Stimulated activated CD4-positive, alpha-beta T cell treated with anti-CD3 and anti-CD28 coated beads, TNF-alpha, amount 100 ng/mL, for 24 hours (primary cell): ENCODE data around the gene COLEC12.

Experiments
- DNase-seq, 3 experiments: peaks; one replicate each; pipeline ENCODE4 v3.0.0-alpha.2; 2020; ENCODE audit warnings: low read depth in 3 of 3

COLEC12 gene

DNA sequence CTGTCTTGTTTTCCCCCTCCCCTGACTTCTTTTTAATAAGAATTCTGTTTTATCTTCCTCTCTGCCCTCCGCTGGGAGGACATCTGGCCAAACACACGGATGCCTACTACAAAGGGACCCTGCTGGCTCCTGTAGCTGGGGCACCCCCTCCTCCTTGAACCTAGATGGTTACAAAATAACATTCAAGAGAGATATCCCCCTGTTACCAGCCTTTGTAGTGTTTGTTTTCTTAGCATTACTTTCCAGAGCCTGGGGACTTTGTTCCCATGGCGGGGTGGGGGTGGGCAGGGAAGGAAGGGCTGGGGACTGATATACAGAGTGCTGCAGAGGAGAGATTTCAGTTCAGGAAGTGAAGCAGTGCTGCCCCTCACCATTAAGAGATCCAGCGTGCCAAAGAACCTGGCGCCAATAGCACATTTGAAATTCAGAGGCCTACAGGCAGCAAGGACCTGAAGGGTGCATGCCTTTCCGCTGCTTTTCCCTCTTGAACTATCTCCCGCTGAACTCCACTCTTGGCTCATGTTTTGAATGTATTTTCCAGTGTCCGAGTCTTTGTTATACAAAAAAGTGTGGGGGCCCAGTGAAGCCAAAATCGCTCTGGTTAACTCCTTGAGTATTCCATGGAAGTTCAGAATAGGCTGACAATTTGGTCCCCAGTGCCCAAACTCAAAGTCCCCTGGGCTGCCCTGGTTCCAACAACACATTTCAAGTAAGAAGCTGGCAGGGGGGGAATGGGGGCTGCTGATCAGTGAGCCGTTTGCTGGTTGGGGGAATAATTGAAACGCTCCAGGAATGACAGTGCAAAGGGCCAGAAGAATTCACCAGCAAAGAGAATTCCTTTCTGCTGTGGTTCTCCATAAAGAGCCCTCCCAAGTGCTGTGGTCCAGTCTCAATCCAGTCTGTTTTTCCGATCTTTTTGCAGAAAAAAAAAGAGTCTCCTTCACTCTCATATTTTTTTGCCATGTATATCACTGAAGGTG lies 137.9 kb downstream of the COLEC12 start:
- DNase-seq, result no peak

DNA sequence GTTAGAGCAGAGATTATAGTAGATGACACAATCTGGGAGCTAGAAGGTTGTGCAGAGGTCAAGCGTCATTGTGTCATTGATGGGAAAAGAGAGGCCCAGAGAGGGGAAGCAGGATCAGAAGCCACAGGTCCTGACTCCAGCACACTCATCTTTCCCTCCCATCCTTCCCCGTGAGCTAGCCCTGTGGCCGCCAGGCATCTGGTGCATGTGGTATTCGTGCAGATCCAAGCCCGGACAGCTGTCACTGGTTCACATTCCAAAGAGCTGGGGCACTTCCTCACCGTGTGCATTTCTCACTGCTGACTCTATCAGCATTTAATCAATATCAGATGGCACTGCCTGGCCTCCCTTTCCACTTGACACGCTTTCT lies 138.6 kb downstream of the COLEC12 start:
- no peak for DNase-seq

DNA sequence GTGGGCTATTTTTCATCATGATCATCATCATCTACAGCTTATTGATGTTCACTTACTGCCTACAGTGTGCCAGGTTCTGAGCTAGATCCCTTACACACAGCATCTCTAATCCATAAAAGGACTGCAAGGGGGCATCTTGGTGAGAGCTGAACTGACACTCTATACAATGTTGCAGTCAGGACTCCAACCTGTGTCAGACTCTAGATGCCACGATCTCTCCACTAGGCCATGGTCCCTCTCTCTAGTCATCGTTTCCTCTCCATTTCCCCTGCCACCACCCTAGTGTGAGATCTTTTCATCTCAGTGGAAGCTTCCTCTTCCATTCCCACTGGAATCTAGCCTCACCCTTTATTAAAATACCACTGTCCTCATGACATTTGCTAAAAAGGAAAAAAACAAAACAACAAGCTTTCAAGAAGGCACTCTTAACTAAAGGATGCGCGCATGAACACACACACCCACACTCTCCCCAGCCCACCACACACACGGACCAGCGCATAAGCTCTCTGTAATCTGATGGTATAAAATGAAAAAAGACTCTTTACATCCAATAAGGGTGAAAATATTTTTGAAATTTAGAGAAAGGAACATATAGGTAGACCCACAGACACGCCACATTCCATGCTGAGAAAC lies 139.3 kb downstream of the COLEC12 start:
- DNase-seq, result no peak

DNA sequence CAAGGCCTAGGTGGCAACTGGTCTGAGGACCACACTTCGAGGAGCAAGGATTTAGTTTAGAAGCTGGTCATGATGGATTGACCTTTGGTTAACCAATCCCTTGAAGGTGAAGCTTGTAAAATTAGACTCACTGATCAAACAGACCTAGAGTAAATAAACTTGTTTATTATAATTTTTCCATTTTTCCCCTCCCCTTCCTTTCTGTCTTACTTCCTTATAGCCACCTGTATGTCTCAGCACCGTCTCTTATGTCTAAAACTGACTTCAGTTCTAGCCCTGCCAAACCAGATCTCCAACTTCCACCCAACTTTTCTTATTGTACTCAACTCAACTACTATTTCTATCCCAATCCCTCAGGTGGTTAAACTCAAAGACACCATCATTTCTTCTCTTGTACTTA lies 139.8 kb downstream of the COLEC12 start:
- no peak for DNase-seq

DNA sequence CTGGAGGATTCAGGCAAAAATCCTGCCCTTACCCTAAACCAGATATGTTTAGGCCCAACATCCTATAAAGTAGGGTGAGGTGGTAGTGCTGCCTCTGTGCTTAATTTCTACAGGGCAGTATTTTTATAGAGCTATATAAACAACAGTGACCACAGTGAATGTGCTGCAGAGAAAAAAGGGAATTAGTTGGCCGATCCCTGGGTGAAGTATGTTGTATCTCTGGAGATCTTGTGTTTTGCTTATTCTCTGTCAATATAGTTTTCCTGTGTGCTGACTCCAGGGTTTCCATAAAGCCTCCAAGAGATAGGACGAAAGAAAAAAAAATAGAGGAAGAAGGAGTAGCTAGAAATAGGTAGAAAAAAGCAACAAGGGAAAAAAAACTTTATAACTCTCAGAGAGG lies 143.7 kb downstream of the COLEC12 start:
- no peak for DNase-seq

DNA sequence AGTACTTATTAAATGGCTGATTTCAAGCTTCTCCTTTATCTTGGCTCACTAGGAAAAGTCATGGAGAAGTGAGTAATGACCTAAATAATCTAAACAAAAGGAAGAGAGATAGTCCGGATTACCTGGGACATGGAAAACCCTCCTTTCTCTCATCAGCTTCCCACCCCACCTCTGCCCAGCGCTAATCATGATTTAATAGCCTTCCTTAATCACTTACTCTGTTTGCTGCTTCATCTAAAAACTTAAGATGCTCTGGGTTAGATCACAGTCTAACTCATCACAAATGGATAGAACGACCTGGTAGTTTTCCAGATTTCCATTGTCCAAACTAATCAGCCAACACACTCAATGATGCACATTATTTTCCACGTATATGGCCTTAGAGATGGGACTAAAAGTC lies 144.8 kb downstream of the COLEC12 start:
- no peak for DNase-seq

DNA sequence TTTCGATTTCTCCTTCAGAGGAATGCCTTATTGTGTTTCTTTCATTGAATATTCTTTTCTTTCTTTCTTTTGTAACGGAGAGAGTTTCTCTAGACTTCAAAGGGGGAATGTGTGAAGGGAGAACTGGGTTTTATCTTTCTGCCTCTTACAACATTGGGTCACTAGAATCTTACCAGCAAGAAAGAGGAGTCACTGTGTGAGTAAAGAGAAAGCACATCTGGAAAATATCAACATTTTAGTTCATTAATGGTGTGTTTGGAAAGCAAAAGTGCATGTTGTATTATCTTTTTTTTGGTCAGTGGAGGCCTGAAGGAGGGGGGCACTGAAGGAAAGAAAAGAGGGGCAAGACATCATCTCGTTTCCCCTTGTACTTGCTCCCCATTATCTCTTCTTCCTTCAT lies 146.0 kb downstream of the COLEC12 start:
- DNase-seq, result no peak

DNA sequence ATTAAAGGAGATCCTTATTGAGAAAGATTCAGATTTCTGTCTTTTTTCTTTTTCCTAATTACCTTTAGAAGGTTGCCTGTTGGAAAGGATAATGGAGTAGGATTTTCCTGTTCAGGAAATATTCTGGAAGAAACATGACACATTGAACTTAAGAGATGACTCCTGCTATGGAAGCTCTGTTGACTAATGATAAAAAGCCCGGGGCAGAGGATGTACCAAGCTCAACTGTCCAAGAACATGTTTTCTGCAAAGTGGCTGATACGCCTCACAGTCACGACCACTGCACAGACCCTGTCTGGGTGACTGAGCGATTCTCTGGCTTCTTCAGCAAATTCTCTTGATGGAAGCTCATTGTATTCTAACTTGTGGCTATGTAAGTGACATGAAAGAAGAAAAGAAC lies 146.5 kb downstream of the COLEC12 start:
- no peak for DNase-seq

DNA sequence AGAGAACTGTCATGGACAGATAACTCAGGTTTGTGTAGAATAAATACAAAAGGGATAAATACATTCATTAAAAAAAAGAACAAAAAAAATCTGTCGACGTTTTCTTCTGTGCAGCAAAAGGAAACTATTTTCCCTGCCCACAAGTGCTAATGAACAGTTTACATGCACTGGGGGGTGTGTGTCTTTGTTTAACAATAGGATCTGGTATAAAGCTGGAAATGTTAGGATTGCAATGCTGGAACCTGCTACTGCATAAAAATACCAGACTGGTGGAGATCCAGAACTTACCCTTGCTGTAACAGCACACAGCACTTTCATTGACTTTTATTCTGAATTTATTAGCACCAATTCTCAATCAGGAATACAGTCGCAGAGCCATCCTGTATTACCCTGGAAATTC lies 148.1 kb downstream of the COLEC12 start:
- no peak for DNase-seq

DNA sequence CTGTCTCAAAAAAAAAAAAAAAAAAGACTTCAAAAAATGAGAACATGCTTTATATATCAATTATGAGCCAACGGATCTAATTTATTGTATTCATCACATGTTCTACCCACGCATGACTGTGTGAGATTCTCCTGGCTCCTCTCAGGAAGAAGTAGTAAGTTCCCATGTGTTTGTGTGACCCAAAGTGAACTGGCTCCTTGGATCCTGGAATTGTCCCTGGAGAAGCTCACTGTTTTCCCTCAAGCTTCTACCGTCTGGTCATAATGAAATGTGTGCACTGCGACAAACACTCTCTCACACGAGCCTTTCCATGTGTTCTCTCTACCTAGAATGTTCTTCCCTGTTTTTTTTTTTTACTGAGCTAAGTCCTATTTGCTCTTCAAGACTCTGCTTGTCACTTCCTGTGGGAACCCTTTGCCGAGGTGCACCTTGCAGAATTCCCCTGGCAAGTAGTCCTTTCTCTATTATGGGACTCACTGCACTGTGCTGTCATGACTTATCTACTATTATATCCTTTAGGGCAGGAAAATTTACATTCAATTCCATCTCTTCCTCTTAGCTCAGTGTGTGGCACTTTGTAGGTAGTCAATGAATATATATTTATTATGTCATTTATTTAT lies 149.4 kb downstream of the COLEC12 start:
- DNase-seq, result no peak

DNA sequence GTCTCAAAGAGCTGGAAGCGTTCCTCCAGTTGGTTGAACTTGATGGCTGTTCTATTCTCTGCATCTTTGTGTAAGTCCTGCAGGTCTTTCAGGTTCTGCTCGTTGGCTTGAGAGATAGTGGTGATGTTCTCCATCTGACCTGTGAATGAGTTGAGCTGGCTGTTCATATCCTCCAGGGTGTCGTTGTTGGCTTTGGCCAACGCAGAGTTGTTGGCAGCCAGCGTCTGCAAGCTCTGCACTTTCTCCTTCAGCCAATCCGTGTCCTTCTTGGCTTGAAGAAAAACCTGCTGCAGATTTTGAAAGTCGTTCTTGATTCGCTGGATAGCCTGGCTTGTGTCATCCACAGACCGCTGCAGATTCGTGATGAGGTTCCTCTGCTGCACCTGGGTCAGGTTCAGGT lies 153.9 kb downstream of the COLEC12 start:
- DNase-seq, result no peak

DNA sequence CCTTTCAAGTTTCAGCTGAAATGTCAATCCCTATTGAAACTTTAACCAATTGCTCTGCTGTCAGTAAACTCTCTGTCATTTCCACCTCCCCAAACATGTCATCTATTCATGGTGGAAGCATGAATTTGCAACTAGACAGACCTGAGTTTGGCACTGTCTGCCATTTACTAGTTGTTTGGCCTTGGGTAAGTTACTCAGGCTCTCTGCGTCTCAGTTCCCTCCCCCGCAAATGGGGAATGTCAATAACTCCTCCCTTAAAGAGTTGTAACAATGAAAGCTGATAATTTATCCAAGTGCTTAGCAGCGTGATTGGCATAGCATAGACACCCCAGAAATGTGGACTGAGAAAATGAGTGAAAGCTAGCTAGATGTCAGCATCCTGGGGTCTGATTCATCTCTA lies 159.4 kb downstream of the COLEC12 start:
- DNase-seq, result no peak

DNA sequence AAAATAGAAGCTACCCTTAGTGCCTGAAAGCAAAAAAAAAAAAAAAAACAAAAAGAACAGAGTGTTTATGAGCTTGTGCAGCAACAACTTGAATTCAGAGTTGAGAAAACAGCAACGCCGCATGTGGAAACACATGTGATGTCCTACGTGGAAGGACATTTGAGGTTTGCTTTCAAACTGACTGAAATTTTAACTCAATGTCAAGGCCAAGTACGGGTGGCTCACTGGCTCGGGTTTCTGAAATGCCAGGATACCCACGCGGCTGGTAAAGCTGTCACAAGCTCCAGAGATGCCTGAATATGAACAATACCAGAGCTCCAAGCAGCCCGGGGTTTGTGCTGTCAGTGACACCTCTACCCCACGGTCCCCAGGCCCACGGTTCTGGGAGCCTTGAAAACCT lies 160.5 kb downstream of the COLEC12 start:
- DNase-seq, result no peak

DNA sequence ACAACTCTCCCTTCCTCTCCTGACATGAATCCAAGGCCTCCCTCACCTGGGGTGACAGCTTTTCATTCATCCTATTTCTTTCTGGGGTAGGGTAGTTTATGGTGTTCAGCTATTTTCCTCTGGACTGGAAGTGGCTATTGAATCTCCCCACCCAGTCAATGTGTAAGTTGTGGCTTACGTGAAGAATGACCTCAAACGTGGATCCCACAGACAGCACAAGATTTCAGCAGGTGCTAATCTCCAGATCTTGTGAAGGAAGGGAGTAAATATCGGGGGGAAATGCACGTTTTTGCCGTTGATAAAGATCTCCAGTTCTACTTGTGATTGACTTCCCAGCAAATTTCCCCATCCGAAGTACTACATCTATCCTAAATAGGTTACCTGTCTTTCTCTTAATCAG lies 161.3 kb downstream of the COLEC12 start:
- DNase-seq, result no peak

DNA sequence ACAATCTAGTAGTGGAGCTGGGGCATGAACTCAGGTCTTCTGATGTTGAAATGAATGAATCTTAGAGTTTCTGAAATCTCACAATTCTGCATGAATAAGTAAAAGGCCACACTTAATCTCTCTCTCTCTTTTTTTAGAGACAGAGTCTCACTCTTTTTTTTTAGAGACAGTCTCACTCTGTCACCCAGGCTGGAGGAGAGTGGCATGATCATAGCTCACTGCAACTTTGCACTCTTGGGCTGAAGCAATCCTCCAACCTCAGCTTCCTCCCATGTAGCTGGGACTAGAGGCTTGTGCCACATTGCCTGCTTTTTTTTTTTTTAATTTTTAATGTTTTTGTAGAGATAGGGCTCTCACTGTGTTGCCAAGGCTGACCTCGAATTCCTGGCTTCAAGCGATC lies 163.8 kb downstream of the COLEC12 start:
- DNase-seq, result no peak

DNA sequence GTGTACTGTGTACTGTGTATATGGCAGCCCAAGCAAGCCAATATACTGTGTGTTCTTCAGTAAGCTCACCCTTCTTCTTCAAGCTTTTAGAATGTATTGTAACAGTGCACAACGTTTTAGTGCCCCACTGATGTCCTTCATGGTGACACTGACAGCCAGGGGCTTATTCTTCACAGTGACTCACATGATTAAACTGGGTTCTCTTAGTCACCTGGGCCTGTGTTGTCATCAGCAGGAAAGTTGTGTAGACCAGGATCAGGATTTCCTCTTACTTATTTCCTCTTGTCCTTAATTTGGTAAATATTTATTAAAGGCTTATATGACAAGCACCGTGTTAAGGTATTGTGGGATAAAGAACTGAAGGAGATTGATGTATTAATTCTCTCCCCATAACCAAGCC lies 164.8 kb downstream of the COLEC12 start:
- DNase-seq, result no peak

DNA sequence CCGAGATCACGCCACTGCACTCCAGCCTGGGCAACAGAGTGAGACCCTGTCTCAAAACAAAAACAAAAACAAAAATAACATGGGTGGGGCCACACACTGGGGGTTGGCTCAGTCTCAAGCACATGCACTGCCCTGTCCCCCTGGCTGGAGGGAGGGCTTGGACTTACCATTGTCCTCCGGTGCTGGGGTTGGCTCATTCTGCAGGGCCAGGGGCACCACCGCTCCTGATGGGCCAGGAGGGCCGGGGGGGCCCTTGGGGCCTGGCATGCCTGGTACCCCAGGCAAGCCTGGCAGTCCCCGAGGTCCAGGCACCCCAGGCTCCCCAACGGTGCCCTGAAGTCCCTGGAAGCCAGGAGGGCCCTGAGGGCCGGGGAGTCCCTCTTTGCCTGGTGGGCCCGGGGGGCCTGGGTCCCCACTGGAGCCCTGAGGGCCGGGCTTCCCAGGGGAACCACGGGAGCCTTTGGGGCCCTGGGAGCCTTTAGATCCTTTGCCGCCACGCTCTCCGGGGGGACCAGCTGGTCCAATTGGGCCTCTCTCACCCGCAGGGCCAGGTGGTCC lies 165.8 kb downstream of the COLEC12 start:
- DNase-seq, result no peak

DNA sequence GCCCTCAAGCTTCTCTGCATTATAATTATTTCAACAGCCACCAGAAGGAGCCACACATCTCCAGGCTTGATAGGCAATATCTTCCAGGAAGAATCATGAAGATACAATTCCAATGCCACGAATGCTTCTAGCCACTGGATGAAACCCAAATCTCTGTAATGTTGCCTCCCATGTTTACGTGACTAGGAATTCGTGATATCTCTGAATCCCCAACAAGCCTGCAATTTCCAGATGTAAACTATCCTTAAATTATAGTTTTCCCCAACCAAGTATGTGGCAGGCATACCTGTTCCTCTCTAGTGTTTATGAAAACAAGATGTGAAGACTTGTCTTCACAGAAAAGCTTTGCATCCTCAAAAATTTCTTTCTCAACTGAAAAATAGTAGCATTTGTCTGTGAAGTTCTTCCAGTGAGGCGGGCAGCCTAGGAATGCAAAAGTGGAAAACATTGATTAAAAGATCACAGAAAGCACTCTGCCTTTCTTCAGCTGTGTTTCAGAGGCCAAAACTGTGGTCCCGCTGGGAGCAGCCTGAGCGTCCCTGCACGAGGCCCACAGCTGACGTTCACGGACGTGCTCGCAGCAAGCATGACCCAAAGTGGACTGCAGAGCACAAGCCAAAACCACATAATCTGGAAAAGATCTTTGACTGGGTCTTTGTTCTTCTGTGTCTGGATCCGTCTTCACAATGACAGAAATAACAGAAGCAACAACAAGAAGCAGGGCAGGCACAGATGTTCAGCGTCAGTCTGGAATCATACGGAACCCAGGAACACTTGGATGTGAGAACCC lies 167.6 kb downstream of the COLEC12 start:
- DNase-seq, result no peak

DNA sequence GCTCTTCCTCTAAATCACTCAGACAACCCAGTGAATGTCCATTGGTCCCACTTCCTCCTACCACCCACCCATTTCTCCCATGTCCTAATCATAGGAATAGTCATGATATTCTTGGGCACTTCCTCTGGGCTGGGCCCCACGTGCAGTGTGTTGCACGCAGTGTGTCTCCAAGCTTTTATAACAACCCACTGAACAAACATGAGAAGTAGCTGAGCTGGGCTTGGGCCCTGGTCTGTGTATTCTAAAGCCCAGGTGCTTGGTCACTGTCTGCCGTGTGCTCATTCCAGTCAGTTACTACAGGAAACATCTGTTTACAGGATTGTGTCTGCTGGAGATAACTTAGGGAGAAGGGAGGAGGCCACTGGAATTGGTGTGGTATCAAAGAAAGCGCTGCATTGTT lies 168.5 kb downstream of the COLEC12 start:
- no peak for DNase-seq

DNA sequence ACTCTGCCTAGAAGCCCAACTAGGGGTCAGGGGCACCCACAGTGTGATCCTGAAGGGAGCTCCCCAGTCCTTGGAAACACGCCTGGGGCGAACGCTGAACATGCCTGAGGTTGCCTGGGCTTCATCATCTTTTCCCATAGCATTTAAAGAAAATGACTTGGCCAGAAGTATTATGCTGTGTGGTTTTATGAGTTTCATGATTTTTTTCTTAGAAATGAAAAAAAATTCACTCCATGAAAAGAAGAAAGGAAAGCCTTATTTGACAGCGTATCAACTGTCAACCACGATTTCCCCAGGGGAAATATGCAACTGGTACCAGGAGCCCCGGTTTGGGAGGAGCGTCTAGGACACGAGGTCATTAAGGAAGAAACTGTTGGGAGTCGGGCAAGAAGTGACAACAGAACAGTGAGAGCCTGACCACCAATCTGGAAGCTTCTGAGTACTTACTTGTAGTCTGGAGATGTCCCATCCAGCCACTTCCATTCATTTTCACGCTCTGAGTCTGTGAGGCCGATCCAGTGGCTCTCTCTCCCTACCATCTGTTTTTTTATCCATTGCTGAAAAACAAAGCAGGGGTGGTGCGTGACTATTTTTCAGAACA lies 169.2 kb downstream of the COLEC12 start:
- no peak for DNase-seq

DNA sequence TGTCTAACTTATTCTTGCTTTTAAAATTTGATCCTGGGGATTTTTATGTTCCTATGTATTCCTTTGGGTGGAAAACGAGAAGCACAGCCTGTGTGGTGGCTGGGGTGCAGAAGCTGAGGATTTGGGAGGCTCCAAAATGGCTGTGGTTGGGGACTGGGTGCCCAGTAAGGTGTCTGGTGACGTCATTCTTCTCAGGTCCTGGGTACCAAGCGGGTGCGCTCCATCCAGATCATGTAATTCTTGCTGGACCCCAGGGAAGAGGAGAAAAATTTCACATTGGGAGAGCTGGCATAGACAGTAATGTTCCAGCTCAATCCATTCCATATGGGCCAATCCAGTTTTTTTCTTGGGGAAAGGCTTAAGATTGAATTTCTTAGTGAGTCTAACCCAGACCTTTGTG lies 171.6 kb downstream of the COLEC12 start:
- DNase-seq, result no peak
